Measurements from ENCODE around the gene TBC1D22B.

The TBC1D22B gene, protein sequence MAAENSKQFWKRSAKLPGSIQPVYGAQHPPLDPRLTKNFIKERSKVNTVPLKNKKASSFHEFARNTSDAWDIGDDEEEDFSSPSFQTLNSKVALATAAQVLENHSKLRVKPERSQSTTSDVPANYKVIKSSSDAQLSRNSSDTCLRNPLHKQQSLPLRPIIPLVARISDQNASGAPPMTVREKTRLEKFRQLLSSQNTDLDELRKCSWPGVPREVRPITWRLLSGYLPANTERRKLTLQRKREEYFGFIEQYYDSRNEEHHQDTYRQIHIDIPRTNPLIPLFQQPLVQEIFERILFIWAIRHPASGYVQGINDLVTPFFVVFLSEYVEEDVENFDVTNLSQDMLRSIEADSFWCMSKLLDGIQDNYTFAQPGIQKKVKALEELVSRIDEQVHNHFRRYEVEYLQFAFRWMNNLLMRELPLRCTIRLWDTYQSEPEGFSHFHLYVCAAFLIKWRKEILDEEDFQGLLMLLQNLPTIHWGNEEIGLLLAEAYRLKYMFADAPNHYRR

GRCh38 chr6:37257634-37258404, at the start of gene TBC1D22B, which contains the start of gene TMEM217:
TBC1D22B (plus strand) TSS chr6:37257772; CDS start chr6:37257918, 146 bp downstream.
TMEM217 (minus strand) TSS chr6:37258144; CDS start chr6:37219030, 39,114 bp downstream.
- no peak for TF ChIP-seq CTCF (conservative IDR thresholded peaks at IDR 0.05; ENCODE audit: low read depth, low read length)
- DNase-seq (ENCODE audit: low read depth): peak; percentile 88
- H3K4me3 ChIP-seq (ENCODE audit: low read length): peak within 1 kb of the TSS; percentile 82

GRCh38 chr6:37207903-37208456, 49.6 kb upstream of the TBC1D22B start:
- peak; percentile 44 for DNase-seq (ENCODE audit: low read depth)
- no peak overlapping the region for H3K4me3 ChIP-seq (ENCODE audit: low read length)
- peak; percentile 89 for TF ChIP-seq CTCF (conservative IDR thresholded peaks at IDR 0.05; ENCODE audit: low read depth, low read length)

DNA sequence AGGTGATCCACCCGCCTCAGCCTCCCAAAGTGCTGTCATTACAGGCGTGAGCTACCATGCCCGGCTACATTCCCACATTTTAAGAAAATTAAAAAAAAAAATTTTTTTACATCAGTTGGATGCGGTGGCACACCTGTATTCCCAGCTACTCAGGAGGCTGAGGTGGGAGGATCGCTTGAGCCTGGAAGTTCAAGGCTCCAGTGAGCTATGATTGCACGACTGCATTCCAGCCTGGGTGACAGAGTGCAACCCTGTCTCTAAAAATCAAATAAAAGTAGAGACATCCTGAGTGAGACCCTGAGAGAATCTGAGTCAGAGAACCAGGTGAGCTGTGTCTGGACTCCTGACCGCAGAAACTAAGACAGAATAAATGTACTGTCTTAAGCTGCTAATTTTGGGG, 48.8 kb upstream of the TBC1D22B start:
- DNase-seq (ENCODE audit: low read depth): no peak
- TF ChIP-seq CTCF (conservative IDR thresholded peaks at IDR 0.05; ENCODE audit: low read depth, low read length): no peak

GRCh38 chr6:37209461-37210205, 47.9 kb upstream of the TBC1D22B start:
- no peak for DNase-seq (ENCODE audit: low read depth)
- no peak for TF ChIP-seq CTCF (conservative IDR thresholded peaks at IDR 0.05; ENCODE audit: low read depth, low read length)
- no peak overlapping the region for H3K4me3 ChIP-seq (ENCODE audit: low read length)

More for the DNA sequence above, 48.8 kb upstream of the TBC1D22B start:
- no peak overlapping the region for H3K4me3 ChIP-seq (ENCODE audit: low read length)

- H3K4me3 ChIP-seq (ENCODE audit: low read length): no peak overlapping the region
- TF ChIP-seq CTCF (conservative IDR thresholded peaks at IDR 0.05; ENCODE audit: low read depth, low read length): peak; percentile 95
- peak; percentile 46 for DNase-seq (ENCODE audit: low read depth)
These were observed 47.1 kb upstream of the TBC1D22B start for GRCh38 chr6:37210313-37210968.

- no peak for DNase-seq (ENCODE audit: low read depth)
- TF ChIP-seq CTCF (conservative IDR thresholded peaks at IDR 0.05; ENCODE audit: low read depth, low read length): no peak
- H3K4me3 ChIP-seq (ENCODE audit: low read length): no peak overlapping the region
These were observed 45.3 kb upstream of the TBC1D22B start for GRCh38 chr6:37212268-37212667.

All from retinal pigment epithelial cell (primary cell).